ENCODE results near the gene FUT3.
"Not testable (repeated sequence)": the region's sequence is repeated elsewhere in the genome, so short reads cannot be mapped to it uniquely, and the experiment has no call there.

The FUT3 gene

GRCh38 chr19:5881543-5882299 lies 30.5 kb upstream of the FUT3 start:
- DNase-seq, result peak; percentile 83

GRCh38 chr19:5880604-5881078 lies 29.4 kb upstream of the FUT3 start:
- DNase-seq, result no peak

GRCh38 chr19:5880196-5880595 lies 28.9 kb upstream of the FUT3 start:
- no peak for DNase-seq

- DNase-seq, result no peak
Measured at GRCh38 chr19:5877882-5878281, 26.6 kb upstream of the FUT3 start.

- DNase-seq, result no peak
Measured at GRCh38 chr19:5877427-5877826, 26.2 kb upstream of the FUT3 start.

- DNase-seq, result not testable (repeated sequence)
Measured at GRCh38 chr19:5874496-5874895, 23.2 kb upstream of the FUT3 start.

- DNase-seq, result no peak
Measured at GRCh38 chr19:5873617-5874199, 22.5 kb upstream of the FUT3 start.

- DNase-seq, result no peak
Measured at GRCh38 chr19:5870986-5871394, 19.7 kb upstream of the FUT3 start.

- no peak for DNase-seq
Measured at GRCh38 chr19:5867201-5868136, 16.2 kb upstream of the FUT3 start.

GRCh38 chr19:5865772-5866171 lies 14.5 kb upstream of the FUT3 start:
- DNase-seq, result no peak

GRCh38 chr19:5864725-5865486 lies 13.7 kb upstream of the FUT3 start:
- no peak for DNase-seq

- DNase-seq, result no peak
Measured at GRCh38 chr19:5864013-5864720, 12.9 kb upstream of the FUT3 start.

GRCh38 chr19:5863030-5863665 lies 11.9 kb upstream of the FUT3 start:
- DNase-seq, result no peak

GRCh38 chr19:5857203-5858081 lies 6.2 kb upstream of the FUT3 start:
- DNase-seq, result no peak

- not testable (repeated sequence) for DNase-seq
Measured at GRCh38 chr19:5855151-5855550, 3.9 kb upstream of the FUT3 start.

GRCh38 chr19:5854121-5854520 lies 2.9 kb upstream of the FUT3 start:
- DNase-seq, result not testable (repeated sequence)

- DNase-seq, result no peak
Measured at GRCh38 chr19:5850743-5851293, 431 bp downstream of the FUT3 start.

- DNase-seq, result no peak
Measured at GRCh38 chr19:5850189-5850588, 1.1 kb downstream of the FUT3 start.

GRCh38 chr19:5848621-5849020 lies 2.6 kb downstream of the FUT3 start:
- DNase-seq, result not testable (repeated sequence)

GRCh38 chr19:5847846-5848245 lies 3.4 kb downstream of the FUT3 start:
- DNase-seq, result not testable (repeated sequence)
